Ramos (cell line): ENCODE measurements around the gene ALKBH1.
"Not testable (repeated sequence)": the region's sequence is repeated elsewhere in the genome, so short reads cannot be mapped to it uniquely, and the experiment has no call there.

Experiments used
- in situ Hi-C: fragments of 300-500 bp; cut with MboI; formaldehyde crosslinking; loops from one replicate; pipeline ENCODE4 v1.14.3; 2022; ENCODE audit warnings: low sequenced_read_pairs; ENCODE audit not compliant: unreplicated experiment

The ALKBH1 gene, protein sequence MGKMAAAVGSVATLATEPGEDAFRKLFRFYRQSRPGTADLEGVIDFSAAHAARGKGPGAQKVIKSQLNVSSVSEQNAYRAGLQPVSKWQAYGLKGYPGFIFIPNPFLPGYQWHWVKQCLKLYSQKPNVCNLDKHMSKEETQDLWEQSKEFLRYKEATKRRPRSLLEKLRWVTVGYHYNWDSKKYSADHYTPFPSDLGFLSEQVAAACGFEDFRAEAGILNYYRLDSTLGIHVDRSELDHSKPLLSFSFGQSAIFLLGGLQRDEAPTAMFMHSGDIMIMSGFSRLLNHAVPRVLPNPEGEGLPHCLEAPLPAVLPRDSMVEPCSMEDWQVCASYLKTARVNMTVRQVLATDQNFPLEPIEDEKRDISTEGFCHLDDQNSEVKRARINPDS

DNA sequence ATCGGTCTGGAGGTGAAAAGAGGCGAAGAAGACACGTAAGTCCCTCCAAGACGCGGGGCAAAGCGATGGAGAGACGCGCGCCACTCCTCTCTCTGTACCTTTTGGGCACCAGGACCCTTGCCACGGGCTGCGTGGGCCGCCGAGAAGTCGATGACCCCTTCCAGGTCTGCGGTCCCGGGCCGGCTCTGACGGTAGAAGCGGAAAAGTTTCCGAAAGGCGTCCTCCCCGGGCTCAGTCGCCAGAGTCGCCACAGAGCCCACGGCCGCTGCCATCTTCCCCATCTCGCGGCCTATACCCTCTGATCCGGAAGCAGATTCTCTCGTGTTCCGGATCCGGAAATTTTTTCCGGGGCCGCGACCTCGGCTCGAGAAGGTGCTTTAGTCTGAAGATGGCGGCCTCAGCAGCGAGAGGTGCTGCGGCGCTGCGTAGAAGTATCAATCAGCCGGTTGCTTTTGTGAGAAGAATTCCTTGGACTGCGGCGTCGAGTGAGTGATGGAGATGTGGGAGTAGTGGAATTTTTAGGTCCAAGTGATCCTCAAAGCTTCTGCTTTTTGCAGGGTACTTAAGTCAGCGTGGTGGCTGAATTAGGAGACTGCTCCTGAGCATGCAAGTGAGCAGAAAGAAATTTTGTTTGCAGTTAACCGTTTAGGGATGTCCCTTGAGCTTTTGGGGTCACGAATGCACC lies at the start of gene ALKBH1, which contains the start of gene SLIRP:
TSS of gene ALKBH1 (minus strand) at position 300 of the 685 bp plus-strand sequence. CDS start at position 281, 19 bp downstream.
TSS of gene SLIRP (plus strand) at position 380 of the 685 bp plus-strand sequence. CDS start at position 389, 9 bp downstream.
- in situ Hi-C loops: no loop called here

DNA sequence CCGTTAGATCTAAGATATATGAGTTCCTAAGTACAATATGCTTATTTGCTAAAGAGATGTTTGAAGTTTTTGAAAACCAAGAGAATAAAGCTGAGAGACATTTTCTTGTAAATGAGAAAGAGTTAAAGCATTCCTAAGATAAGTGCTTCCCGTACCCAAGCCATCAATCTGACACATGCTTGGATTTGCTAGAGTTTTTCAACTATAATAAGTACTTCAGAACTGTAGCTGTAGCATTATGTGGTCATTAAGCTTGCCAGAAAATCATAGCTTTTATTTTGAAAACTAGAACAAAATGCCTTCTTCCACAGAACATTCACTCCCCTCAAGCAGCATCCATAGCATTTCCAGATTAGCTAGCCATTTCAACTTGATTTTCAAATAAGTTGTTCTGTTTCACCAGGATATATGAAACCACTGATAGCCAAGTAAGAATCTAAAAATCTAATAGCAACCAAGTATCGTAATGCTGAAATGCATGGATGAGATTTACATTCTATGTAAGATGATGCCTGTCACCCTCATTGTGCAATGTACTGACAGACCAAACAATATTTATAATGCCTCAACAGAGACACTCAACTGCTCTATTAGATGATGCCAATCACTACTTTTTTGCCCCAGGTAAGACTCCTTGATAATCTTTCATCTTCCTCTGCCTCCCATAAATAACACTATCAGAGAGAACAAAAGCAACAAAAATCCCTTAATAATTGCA lies 45.1 kb upstream of the ALKBH1 start:
- in situ Hi-C loops: no loop called here

DNA sequence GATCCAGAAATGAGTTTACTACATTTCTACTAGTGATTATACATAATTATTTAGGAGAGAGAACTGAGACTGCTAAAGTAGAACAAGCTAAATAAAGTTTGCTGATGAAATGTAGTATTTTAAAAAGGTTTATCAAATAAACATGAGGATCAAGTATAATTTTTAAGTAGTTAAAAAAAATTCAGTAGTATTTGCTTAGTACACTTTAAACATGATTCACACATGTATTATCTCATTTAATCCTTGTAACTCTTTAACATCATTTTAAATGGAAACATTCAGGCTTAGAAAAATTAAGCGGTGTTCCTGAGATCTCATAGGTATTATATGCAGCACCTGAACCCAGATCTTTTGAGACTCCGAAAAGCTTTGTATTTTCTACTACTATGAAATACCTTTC lies 44.4 kb upstream of the ALKBH1 start:
- in situ Hi-C loops: no loop called here

GRCh38 chr14:77747425-77747824 lies 39.6 kb upstream of the ALKBH1 start:
- in situ Hi-C loops: not testable (repeated sequence)

DNA sequence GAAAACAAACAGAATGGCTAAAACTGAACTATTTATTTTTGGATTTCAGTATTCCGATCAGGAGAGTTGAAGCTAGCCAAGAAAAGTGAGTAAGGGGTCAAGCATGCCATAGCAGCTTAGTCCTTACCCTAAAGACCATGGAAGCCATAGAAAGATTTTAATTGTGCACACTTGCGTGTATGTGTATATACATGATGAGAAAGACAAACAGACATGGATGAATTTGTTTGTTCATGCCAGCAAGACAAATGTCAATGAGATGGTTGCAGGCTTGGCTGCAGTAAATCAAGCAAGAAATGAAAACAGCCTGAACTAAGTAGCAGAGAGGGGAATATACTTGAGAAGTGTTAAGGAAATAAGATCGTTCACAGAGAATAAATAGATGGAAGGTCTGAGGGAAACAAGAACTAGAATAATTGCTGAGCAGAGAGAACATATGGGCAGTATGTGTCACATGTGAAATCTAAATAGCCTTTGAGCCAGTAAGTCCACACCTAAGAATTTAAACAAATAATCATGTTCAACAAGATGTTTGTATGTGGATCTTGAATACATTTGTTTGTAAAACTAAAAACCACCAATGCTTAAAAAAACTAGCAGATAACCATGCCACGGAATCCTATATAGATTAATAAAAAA lies 38.4 kb upstream of the ALKBH1 start:
- in situ Hi-C loops: no loop called here

DNA sequence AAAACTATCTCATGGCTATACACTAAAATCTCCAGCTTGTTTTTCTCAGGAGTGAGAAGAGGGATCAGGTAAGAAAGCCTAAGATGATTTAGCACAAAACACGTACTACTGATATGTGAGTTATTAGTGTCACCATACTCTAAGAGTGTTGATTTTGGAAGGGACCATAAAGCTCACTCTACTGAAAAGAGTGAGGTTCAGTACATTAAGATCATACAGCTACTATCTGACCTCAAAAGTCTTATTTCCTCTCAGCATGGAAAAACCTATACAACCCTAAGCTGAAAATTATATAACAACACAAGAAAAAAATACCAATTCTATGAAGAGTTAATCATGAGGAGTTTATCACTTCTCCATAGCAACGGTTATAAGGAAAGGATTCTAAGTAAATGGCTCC lies 33.6 kb upstream of the ALKBH1 start:
- in situ Hi-C loops: no loop called here

DNA sequence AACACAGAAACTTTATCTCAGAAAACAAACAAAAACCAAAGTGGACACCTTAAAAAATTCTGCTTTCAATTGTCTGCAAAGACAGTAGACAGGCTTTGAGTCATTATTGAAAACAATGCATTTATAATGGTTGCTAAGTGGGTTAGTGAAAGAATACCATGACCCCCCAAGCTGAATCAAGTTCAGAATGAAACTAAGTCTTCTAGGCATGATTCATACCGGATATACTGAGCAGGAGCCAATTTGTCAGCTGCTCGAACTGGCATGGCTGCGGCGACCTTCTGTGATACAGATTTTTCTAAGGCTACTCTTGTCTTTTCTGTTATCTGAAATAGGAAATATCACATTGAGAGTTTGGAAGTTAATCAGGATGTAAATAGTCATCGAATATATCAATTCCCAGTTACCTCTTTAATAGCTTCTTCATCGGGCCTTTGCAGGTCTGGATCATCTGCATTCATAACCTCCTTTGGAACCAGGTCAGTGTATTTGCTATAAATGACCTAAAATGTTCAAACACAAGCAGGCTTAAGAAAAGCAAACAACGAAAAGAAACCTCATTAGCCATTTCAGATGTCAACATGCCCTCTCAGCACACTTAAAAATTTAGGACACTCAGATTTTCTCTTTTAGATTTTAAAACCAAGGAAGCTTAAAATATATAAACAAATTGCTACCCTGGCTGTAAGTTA lies 30.9 kb upstream of the ALKBH1 start:
- in situ Hi-C loops: no loop called here

GRCh38 chr14:77730976-77731497 lies 23.2 kb upstream of the ALKBH1 start:
- in situ Hi-C loops: no loop called here

DNA sequence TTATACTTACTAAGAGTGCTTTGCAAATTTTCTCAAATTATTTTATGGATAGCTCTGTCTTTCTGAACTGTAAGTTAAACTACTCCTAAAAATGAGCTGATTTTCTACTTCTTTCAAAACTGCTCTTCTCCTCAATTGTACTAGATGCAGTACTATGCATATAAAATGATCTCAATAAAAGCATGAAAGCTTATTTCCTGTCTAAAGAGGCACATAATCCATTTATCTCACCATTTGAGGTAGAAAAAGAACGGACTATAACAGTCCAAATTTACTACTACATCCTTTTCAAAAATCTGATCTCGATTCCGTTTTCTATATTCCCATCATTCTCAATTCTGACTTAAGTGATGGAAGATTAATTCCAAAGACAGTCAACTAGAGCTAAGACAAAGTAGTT lies 14.5 kb upstream of the ALKBH1 start:
- in situ Hi-C loops: no loop called here

DNA sequence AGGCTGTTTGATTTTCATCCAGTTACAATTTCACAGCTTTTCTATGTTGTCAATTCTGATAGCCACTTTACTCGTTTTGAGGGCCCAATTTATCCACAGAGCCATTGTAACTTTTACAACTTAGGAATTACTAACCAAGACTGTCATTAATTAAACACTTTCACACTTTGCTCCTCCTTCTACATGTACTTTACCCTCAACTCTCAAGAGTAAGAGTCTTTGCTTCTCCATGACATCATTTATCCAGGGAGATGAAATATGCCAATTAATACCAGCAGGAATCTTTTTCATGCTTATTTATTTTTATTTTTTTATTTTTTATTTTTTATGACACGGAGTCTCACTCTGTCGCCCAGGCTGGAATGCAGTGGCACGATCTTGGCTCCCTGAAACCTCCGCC lies 13.6 kb upstream of the ALKBH1 start:
- in situ Hi-C loops: no loop called here

DNA sequence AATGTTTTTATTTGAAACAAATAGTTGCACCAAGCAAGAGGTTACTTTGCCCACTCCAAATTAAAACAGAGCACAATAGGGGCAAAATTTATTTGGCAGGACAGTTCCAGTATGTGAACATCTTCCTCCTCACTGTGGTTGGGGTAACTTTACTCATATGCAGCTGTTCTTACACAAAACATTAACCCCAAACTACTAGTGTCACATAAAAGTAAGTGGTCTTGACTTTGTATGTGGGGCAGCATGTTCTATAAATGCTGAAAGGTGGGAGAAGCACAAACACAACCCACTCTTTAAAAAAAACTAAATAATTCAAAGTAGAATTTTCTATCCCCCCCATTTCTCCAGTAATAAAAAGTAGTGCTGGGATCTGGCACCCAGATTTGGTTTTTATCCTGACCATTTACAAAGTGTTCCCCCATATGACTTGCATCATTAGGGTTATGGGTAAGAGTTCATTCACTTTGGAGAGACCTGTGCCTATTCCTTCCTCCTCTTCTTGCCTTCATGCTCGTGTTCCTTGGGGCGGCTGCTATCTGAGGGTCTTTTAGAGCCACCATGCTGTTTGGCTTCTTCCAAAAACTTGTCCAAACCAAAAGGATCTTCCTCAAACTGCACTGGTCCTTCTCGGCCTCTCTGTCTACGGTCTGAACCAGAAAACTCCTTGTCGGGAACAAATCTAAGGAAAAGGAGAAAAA lies 9.9 kb upstream of the ALKBH1 start:
- in situ Hi-C loops: loop anchor here (10.0 kb wide), 1 partner anchor 253 kb away; no protein-coding TSS in a partner anchor

- in situ Hi-C loops: loop anchor here (10.0 kb wide), 1 partner anchor 250 kb away; no protein-coding TSS in a partner anchor
Observed at GRCh38 chr14:77714926-77715325, 7.1 kb upstream of the ALKBH1 start.

- in situ Hi-C loops: loop anchor here (10.0 kb wide), 1 partner anchor 246 kb away; no protein-coding TSS in a partner anchor
Observed at GRCh38 chr14:77710364-77710763, 2.5 kb upstream of the ALKBH1 start.

- in situ Hi-C loops: no loop called here
Observed at GRCh38 chr14:77709412-77709811, 1.6 kb upstream of the ALKBH1 start.

GRCh38 chr14:77708749-77709148 lies 926 bp upstream of the ALKBH1 start:
- in situ Hi-C loops: no loop called here

GRCh38 chr14:77707355-77707723 lies 484 bp downstream of the ALKBH1 start:
- in situ Hi-C loops: no loop called here

DNA sequence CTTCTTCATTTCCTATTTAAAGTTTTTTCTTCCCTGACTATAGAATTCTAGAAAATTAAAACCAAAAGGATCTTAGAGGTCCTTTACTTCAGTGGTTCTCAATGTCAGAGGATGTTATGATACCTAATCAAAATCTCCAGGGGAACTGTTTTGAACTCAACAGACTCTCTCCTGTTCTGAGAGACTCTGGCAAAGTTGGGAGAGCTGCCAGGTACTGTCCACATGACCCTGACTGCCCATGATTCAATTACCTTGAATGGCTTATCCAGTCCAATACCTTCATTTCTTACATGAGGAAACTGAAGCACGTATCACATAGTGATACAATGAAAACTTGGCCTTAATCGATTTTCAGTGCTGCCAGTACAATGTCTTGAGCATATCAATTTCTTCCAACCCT lies 16.6 kb downstream of the ALKBH1 start:
- in situ Hi-C loops: no loop called here

GRCh38 chr14:77682158-77682553 lies 25.7 kb downstream of the ALKBH1 start:
- in situ Hi-C loops: no loop called here
